ENCODE results near the gene KLK15.

DNA sequence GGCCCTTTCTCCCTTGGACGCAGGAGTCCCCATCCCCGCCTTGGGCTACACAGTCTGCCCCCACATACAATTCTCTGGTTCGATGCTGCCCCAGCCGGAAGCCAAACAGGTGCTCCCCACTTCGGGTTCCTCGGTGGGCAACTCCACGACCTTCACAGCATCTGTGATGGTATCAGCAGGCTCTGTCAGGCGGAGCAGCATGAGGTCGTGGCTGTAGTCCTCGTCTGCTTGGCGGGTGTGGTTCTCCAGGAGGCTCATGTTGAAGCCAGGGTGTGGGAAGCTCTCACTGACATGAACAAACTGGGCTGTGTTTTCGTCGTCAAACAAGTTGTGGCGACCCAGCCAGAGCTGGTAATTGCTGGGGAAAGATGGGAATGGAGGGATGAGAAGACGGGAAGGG, 13.3 kb downstream of the KLK15 start:
- TF ChIP-seq, protein P1, sequence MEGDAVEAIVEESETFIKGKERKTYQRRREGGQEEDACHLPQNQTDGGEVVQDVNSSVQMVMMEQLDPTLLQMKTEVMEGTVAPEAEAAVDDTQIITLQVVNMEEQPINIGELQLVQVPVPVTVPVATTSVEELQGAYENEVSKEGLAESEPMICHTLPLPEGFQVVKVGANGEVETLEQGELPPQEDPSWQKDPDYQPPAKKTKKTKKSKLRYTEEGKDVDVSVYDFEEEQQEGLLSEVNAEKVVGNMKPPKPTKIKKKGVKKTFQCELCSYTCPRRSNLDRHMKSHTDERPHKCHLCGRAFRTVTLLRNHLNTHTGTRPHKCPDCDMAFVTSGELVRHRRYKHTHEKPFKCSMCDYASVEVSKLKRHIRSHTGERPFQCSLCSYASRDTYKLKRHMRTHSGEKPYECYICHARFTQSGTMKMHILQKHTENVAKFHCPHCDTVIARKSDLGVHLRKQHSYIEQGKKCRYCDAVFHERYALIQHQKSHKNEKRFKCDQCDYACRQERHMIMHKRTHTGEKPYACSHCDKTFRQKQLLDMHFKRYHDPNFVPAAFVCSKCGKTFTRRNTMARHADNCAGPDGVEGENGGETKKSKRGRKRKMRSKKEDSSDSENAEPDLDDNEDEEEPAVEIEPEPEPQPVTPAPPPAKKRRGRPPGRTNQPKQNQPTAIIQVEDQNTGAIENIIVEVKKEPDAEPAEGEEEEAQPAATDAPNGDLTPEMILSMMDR (IDR thresholded peaks at IDR 0.05) = no peak
- TF ChIP-seq ZFX (IDR thresholded peaks at IDR 0.05; ENCODE audit: borderline replicate concordance) = no peak

Measured in 22Rv1 (cell line).